ENCODE data around the gene SH3D19.
A peak's percentile ranks its signal among the peaks of the same experiment; 100 is the strongest.

The SH3D19 gene

DNA sequence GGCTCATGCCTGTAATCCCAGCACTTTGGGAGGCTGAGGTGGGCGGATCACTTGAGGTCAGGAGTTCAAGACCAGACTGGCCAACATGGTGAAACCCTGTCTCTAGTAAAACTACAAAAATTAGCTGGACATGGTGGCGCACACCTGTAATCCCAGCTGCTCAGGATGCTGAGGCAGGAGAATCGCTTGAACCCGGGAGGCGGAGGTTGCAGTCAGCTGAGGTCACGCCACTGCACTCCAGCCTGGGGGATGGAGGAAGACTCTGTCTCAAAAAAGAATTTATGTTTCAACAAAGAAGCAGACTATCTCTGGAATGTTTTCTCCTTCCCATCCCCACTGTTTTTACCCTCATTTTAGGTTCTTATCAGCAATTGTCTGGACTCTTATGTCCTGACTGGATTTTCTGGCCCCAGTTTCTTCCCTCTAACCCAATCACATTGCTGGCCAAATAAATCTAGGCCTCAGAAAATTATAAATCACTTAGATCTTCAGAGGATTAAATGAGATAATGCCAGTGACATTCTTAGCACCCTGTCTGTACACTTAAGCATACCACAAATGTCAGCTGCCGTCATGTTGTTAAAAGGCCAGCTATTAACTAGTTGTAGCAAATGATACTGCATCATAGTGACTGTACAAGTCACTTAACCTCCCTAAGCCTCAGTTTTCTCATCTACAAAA lies 93.3 kb downstream of the SH3D19 start:
- Histone ChIP-seq H3K36me3 (ENCODE audit: control insufficient read depth, insufficient read depth, low read length) (peaks cover 3% of the 10 kb centered on the region), H3K4me3 (ENCODE audit: extremely low read depth, insufficient read depth, low read length, poor library complexity, severe bottlenecking) (no peak overlapping the region), H3K9me3 (ENCODE audit: control insufficient read depth, low read length) (no peaks in the 10 kb centered on the region), H3K27ac (ENCODE audit: low read depth, low read length, severe bottlenecking) (no peak overlapping the region), H3K4me1 (ENCODE audit: control insufficient read depth, insufficient read depth, low read length, poor library complexity, severe bottlenecking) (peaks cover 17% of the 10 kb centered on the region)
- 84% methylated on average over 6 of the region's 7 CpGs for WGBS, 2 experiments (ENCODE audit: insufficient coverage in 2 of 2)

DNA sequence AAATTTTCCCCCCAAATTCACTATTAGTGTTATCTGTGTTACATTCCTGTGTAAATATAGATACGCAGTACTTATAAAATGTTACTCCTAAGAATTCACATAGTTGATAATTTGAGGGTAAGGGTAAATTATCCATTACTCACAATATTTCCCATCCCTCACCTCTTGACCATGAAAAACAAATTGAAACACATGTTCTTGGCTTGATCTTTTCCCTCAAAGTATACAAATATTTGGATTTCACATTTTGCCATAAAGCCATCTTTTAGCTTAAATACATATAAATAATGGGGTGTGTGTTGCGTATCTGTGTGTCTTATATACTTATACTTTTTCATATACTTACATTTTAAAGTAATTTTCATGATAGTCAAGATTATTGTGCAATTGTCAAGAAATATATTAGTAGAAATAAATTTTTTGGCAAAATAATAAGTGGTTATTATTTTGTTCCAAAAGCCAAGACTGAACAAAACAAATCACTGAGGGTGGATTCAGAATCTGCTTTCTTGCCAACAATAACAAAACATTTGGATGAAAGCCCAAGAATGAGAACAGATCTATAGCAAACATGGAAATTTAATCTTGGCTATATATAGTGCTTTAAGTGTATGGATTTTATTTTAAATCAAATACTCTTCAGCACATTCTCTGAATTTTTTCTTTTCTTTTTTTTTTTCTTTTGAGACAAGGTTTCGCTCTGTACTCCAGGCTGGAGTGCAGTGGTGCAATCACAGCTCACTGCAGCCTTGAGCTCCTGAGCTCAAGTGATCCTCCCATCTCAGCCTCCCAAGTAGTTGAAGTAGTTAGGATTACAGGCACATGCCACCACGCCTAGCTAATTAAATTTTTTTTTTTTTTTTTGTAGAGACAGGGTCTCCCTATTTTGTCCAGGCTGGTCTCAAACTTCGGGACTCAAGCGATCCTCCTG lies 97.0 kb downstream of the SH3D19 start:
- H3K27ac ChIP-seq (ENCODE audit: low read depth, low read length, severe bottlenecking) = peak overlapping the region; percentile 0
- H3K36me3 ChIP-seq (ENCODE audit: control insufficient read depth, insufficient read depth, low read length) = peaks cover under 1% of the 10 kb centered on the region
- H3K9me3 ChIP-seq (ENCODE audit: control insufficient read depth, low read length) = no peaks in the 10 kb centered on the region
- H3K4me1 ChIP-seq (ENCODE audit: control insufficient read depth, insufficient read depth, low read length, poor library complexity, severe bottlenecking) = peaks cover 24% of the 10 kb centered on the region
- no peak overlapping the region for H3K4me3 ChIP-seq (ENCODE audit: extremely low read depth, insufficient read depth, low read length, poor library complexity, severe bottlenecking)
- 100% methylated on average over 1 of the region's 6 CpGs; no CpG with 5 or more reads in 1 of the 2 experiments for WGBS, 2 experiments (ENCODE audit: insufficient coverage in 2 of 2)

DNA sequence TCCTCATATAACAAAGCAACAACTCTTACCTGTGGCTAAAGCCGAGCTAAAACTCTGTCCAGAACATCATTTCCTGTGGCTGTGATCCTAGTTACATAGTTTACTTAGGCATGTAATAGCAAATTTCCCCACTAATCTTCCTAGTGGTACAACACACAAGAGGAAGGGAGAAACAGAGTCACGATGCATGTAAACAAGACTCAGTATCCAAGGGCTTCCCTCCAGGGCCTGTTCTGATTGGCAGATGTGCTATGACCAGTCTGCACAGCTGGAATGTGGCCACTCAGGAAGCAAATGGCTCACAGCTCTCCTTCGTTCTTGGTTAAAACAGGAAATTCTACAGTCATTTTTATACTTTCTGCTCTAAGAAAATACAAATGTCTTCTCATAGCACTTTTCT lies 97.7 kb downstream of the SH3D19 start:
- Histone ChIP-seq H3K4me3 (ENCODE audit: extremely low read depth, insufficient read depth, low read length, poor library complexity, severe bottlenecking) (no peak overlapping the region), H3K36me3 (ENCODE audit: control insufficient read depth, insufficient read depth, low read length) (peaks cover 3% of the 10 kb centered on the region), H3K27ac (ENCODE audit: low read depth, low read length, severe bottlenecking) (peak overlapping the region; percentile 0), H3K9me3 (ENCODE audit: control insufficient read depth, low read length) (no peaks in the 10 kb centered on the region), H3K4me1 (ENCODE audit: control insufficient read depth, insufficient read depth, low read length, poor library complexity, severe bottlenecking) (peaks cover 21% of the 10 kb centered on the region)
- WGBS, 2 experiments (ENCODE audit: insufficient coverage in 2 of 2) = 89 to 90% methylated on average over 2 to 3 of the region's 3 CpGs

DNA sequence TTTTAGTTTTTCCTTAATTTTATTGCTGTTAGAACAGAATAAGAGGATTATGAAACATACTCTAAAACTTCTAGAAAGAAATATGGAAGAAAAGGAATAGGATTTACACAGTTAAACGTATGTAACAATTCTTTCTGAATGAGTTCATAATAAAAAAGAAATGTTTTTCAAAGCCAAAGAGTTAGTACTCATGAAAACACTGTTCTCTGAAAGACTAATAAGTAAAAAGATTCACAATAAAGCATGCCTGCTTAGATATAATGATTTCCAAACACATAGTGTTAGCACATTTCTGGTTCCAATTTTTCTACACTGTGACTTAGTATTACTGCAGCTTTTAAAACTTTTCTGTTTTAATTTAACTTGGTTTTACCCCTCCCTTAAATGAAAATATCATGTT lies 98.2 kb downstream of the SH3D19 start:
- no peak overlapping the region for H3K4me3 ChIP-seq (ENCODE audit: extremely low read depth, insufficient read depth, low read length, poor library complexity, severe bottlenecking)
- H3K27ac ChIP-seq (ENCODE audit: low read depth, low read length, severe bottlenecking) = peak overlapping the region; percentile 0
- peaks cover 3% of the 10 kb centered on the region for H3K36me3 ChIP-seq (ENCODE audit: control insufficient read depth, insufficient read depth, low read length)
- no peaks in the 10 kb centered on the region for H3K9me3 ChIP-seq (ENCODE audit: control insufficient read depth, low read length)
- WGBS, 2 experiments (ENCODE audit: insufficient coverage in 2 of 2) = no CpG with 5 or more reads among the region's 1 CpG
- H3K4me1 ChIP-seq (ENCODE audit: control insufficient read depth, insufficient read depth, low read length, poor library complexity, severe bottlenecking) = peaks cover 18% of the 10 kb centered on the region

DNA sequence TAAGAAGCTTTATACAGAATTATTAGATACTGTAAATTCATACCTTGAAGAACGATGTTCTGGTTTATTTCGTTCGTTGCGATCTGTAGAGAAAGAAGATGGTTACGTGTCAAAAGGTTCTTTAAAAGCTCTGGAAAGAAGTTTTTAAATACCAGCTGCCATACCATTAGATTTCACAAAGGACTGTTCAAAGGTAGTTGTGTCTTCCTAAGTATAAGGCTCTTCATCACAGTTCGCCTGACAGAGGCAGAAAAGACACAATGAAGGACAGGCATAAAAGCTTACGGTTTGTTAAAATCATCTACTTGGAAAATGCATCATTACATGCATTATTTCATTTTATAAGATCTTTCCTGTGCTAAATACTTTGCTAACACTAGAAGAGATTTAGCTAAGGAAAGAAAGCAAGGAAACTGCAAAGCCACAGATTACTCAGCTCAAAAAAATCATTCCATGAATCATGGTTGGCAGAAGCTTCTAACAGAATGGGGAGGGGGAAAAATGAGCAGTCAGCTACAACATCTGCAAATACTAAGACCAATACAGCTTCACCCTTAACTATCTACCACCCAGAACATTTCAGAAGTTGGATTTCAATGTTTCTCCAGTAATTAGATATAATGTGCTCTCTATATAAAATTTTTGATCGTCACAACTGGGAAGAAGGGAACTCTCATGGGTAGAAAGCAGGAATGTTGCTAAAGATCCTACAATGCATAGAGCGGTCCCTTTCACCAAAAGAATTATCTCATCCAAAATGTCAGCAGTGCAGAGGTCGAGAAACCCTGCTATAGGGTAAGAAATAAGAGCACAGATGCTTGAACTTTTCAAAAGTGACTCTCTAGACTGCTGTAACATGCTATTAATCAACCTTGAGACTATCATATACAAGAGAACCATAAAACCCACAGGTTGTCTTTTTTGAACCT lies 99.1 kb downstream of the SH3D19 start:
- H3K4me1 ChIP-seq (ENCODE audit: control insufficient read depth, insufficient read depth, low read length, poor library complexity, severe bottlenecking) = peaks cover 18% of the 10 kb centered on the region
- H3K9me3 ChIP-seq (ENCODE audit: control insufficient read depth, low read length) = no peaks in the 10 kb centered on the region
- 61% methylated on average over 3 of the region's 10 CpGs; no CpG with 5 or more reads in 1 of the 2 experiments for WGBS, 2 experiments (ENCODE audit: insufficient coverage in 2 of 2)
- H3K36me3 ChIP-seq (ENCODE audit: control insufficient read depth, insufficient read depth, low read length) = peaks cover 3% of the 10 kb centered on the region
- peak overlapping the region; percentile 16 for H3K4me3 ChIP-seq (ENCODE audit: extremely low read depth, insufficient read depth, low read length, poor library complexity, severe bottlenecking)
- H3K27ac ChIP-seq (ENCODE audit: low read depth, low read length, severe bottlenecking) = peak overlapping the region; percentile 68

DNA sequence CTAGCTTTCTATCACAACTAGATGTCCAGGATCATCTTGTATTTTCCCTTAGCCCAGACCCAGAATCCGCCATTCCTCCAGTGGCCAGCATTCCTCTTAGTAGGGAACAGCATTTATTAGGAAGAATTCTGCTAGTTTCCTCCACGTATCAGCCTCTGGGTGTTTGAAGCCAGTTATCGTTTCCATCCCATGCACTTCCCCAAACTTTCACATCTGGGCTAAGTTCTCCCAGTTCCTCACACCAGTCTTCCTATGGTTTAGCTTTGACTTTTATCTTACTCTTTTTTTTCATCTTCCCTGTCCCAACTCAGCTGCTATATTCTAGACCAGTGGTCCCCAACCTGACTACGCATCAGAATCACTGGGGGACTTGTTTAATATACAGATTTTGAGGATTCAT lies 101.9 kb downstream of the SH3D19 start:
- H3K9me3 ChIP-seq (ENCODE audit: control insufficient read depth, low read length) = no peaks in the 10 kb centered on the region
- H3K4me3 ChIP-seq (ENCODE audit: extremely low read depth, insufficient read depth, low read length, poor library complexity, severe bottlenecking) = no peak overlapping the region
- H3K4me1 ChIP-seq (ENCODE audit: control insufficient read depth, insufficient read depth, low read length, poor library complexity, severe bottlenecking) = peaks cover 18% of the 10 kb centered on the region
- H3K27ac ChIP-seq (ENCODE audit: low read depth, low read length, severe bottlenecking) = no peak overlapping the region
- WGBS, 2 experiments (ENCODE audit: insufficient coverage in 2 of 2) = 45 to 78% methylated on average over 3 of the region's 4 CpGs
- H3K36me3 ChIP-seq (ENCODE audit: control insufficient read depth, insufficient read depth, low read length) = peaks cover 3% of the 10 kb centered on the region

DNA sequence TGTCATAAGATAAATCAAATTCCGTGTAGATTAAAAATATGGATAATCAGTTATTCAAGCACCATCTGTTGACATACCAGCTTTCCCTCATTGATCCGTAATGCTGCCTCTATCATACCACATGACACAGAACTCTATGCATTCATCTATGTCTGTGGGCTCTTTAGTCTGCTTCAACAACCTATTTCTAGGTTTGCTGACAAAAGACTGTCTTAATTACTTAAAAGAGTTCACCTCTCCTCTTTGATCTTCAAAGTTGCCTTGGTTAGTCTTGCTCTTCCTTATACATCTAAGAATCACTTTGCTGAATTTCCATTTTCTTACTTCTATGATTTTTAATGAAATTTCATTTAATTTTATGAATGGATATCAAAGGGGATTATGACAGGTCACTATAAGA lies 105.5 kb downstream of the SH3D19 start:
- no peaks in the 10 kb centered on the region for H3K4me1 ChIP-seq (ENCODE audit: control insufficient read depth, insufficient read depth, low read length, poor library complexity, severe bottlenecking)
- no peaks in the 10 kb centered on the region for H3K9me3 ChIP-seq (ENCODE audit: control insufficient read depth, low read length)
- H3K36me3 ChIP-seq (ENCODE audit: control insufficient read depth, insufficient read depth, low read length) = peaks cover 10% of the 10 kb centered on the region
- WGBS, 2 experiments (ENCODE audit: insufficient coverage in 2 of 2) = 88 to 100% methylated on average over 1 of the region's 2 CpGs
- no peak overlapping the region for H3K4me3 ChIP-seq (ENCODE audit: extremely low read depth, insufficient read depth, low read length, poor library complexity, severe bottlenecking)
- no peak overlapping the region for H3K27ac ChIP-seq (ENCODE audit: low read depth, low read length, severe bottlenecking)

DNA sequence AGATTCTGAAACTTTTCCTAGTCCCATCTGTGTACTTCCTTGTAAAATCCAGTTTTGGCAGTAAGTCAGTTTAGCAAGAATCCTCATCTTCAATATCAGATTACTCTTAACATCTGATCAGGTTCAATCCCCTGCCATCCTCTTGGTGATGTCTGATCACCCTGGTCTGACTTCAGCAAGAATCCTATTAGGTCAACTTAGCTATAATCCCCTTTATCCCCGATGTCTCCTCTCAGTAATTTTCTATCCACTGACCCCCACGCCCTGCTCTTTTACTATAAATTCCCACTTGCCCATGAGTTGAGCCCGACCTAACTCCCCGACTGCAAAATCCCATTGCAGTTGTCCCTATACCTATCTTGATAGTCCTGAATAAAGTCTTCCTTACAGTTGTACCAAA lies 106.3 kb downstream of the SH3D19 start:
- Histone ChIP-seq H3K27ac (ENCODE audit: low read depth, low read length, severe bottlenecking) (no peak overlapping the region), H3K36me3 (ENCODE audit: control insufficient read depth, insufficient read depth, low read length) (peaks cover 10% of the 10 kb centered on the region), H3K9me3 (ENCODE audit: control insufficient read depth, low read length) (no peaks in the 10 kb centered on the region), H3K4me1 (ENCODE audit: control insufficient read depth, insufficient read depth, low read length, poor library complexity, severe bottlenecking) (no peaks in the 10 kb centered on the region), H3K4me3 (ENCODE audit: extremely low read depth, insufficient read depth, low read length, poor library complexity, severe bottlenecking) (no peak overlapping the region)
- 87 to 95% methylated on average over 3 to 4 of the region's 4 CpGs for WGBS, 2 experiments (ENCODE audit: insufficient coverage in 2 of 2)

DNA sequence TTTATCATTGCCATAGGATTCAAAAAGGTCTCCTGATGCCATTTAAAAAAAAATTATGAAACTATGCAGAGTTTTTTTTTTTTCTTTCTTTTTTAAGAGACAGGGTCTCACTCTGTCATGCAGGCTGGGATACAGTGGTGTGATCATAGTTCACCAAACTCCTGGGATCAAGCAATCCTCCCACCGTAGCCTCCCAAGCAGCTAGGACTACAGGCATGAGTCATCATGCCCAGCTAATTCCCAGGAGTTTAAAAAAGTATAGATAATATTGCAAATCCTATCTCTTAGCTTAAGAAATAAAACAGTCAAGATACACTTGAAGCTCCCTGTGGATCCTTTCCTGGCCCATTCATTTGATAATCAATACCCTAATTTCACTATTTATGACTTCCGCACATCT lies 107.1 kb downstream of the SH3D19 start:
- Histone ChIP-seq H3K27ac (ENCODE audit: low read depth, low read length, severe bottlenecking) (no peak overlapping the region), H3K36me3 (ENCODE audit: control insufficient read depth, insufficient read depth, low read length) (peaks cover 8% of the 10 kb centered on the region), H3K4me1 (ENCODE audit: control insufficient read depth, insufficient read depth, low read length, poor library complexity, severe bottlenecking) (no peaks in the 10 kb centered on the region), H3K4me3 (ENCODE audit: extremely low read depth, insufficient read depth, low read length, poor library complexity, severe bottlenecking) (no peak overlapping the region), H3K9me3 (ENCODE audit: control insufficient read depth, low read length) (no peaks in the 10 kb centered on the region)
- no CpG with 5 or more reads among the region's 2 CpGs for WGBS, 2 experiments (ENCODE audit: insufficient coverage in 2 of 2)

DNA sequence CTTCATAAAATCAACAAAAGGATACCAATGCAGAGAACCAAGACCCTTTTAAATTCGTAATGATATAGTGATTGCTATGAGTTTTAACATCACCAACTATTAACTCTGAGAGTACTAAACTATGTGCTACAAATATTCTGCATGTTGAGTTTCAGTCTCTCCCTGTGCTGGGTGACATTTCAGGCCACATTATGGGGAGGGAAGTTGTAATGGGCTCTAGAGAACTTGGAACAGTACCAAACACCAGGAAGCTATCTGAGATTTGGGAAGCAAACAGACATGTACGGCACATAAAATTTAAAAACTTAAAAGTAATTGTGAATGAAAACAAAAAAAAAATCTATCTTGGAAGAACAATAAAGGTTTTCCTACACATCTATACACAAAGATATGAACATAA lies 108.1 kb downstream of the SH3D19 start:
- WGBS, 2 experiments (ENCODE audit: insufficient coverage in 2 of 2) = no CpG with 5 or more reads among the region's 2 CpGs
- peaks cover 16% of the 10 kb centered on the region for H3K36me3 ChIP-seq (ENCODE audit: control insufficient read depth, insufficient read depth, low read length)
- H3K9me3 ChIP-seq (ENCODE audit: control insufficient read depth, low read length) = no peaks in the 10 kb centered on the region
- H3K27ac ChIP-seq (ENCODE audit: low read depth, low read length, severe bottlenecking) = no peak overlapping the region
- H3K4me1 ChIP-seq (ENCODE audit: control insufficient read depth, insufficient read depth, low read length, poor library complexity, severe bottlenecking) = no peaks in the 10 kb centered on the region
- H3K4me3 ChIP-seq (ENCODE audit: extremely low read depth, insufficient read depth, low read length, poor library complexity, severe bottlenecking) = no peak overlapping the region
